CD4-positive, CD25-positive, alpha-beta regulatory T cell (primary cell): ENCODE measurements around the gene ATXN10. TPM values are rescaled to one million over a fixed set of nuclear protein-coding genes. Genes with fewer than 3 reads are reported as not detected.

Experiments
- ATAC-seq, 2 donors: fragments of 150-1000 bp; cut with Tn5 transposase; one replicate each; pipeline ENCODE4 v1.10.0; 2021; ENCODE audit warnings: low read depth in 2 of 2, moderate number of reproducible peaks in 2 of 2, moderate library complexity in 1 of 2
- DNase-seq, 3 donors: peaks; one replicate each; pipeline versions ENCODE4 v3.0.0 to v3.0.0-alpha.2; 2012 to 2022; ENCODE audit warnings: mixed read lengths in 1 of 3
- H3K27ac ChIP-seq: one replicate; pipeline ENCODE4 v1.7.0; 2013; ENCODE audit warnings: mild to moderate bottlenecking, low read length; ENCODE audit not compliant: insufficient read depth, poor library complexity, severe bottlenecking
- H3K27me3 ChIP-seq: one replicate; pipeline ENCODE4 v1.7.0; 2013; ENCODE audit warnings: low read length; ENCODE audit not compliant: control insufficient read depth, insufficient read depth
- H3K36me3 ChIP-seq: one replicate; pipeline ENCODE4 v1.7.0; 2013; ENCODE audit warnings: mild to moderate bottlenecking, low read length, moderate library complexity; ENCODE audit not compliant: control insufficient read depth, insufficient read depth
- H3K4me1 ChIP-seq: 2 replicates; pipeline ENCODE4 v1.7.0; 2013; ENCODE audit warnings: mild to moderate bottlenecking, low read length; ENCODE audit not compliant: insufficient read depth, control insufficient read depth, poor library complexity, severe bottlenecking
- H3K4me3 ChIP-seq: one replicate; pipeline ENCODE4 v1.7.0; 2013; ENCODE audit warnings: low read depth, mild to moderate bottlenecking, low read length, moderate library complexity
- H3K9me3 ChIP-seq, 2 experiments: 1 replicate in 1 of 2; 2 replicates in 1 of 2; pipeline ENCODE4 v1.7.0; 2013; ENCODE audit warnings: low read length in 2 of 2, mild to moderate bottlenecking in 1 of 2, moderate library complexity in 1 of 2; ENCODE audit not compliant: control insufficient read depth in 2 of 2
- H3K27ac Mint-ChIP-seq, 3 donors: one replicate each; pipeline ENCODE4 v1.8.0; 2020 to 2022; ENCODE audit warnings: mild to moderate bottlenecking in 3 of 3, mixed read lengths in 3 of 3, moderate library complexity in 2 of 3
- H3K27me3 Mint-ChIP-seq: one replicate; pipeline ENCODE4 v1.8.0; 2022; ENCODE audit warnings: mild to moderate bottlenecking, mixed read lengths
- H3K36me3 Mint-ChIP-seq: one replicate; pipeline ENCODE4 v1.8.0; 2020; ENCODE audit warnings: mixed read lengths
- H3K4me1 Mint-ChIP-seq, 4 donors: one replicate each; pipeline ENCODE4 v1.8.0; 2020 to 2022; ENCODE audit warnings: mixed read lengths in 4 of 4, mild to moderate bottlenecking in 1 of 4
- H3K4me3 Mint-ChIP-seq, 4 donors: one replicate each; pipeline ENCODE4 v1.8.0; 2020 to 2022; ENCODE audit warnings: mild to moderate bottlenecking in 4 of 4, mixed read lengths in 4 of 4, moderate library complexity in 3 of 4
- H3K9me3 Mint-ChIP-seq, 7 donors: one replicate each; pipeline ENCODE4 v1.8.0; 2020 to 2022; ENCODE audit warnings: mixed read lengths in 7 of 7, mild to moderate bottlenecking in 3 of 7, moderate library complexity in 2 of 7
- polyA plus RNA-seq, 4 donors: library from polyadenylated mRNA; unstranded; fragments of 300-500 nt; fragmentation: Illumina TruSeq; gene quantifications; one replicate each; pipeline ENCODE4 v1.2.3, GENCODE V29; 2021
- total RNA-seq: library from RNA; stranded (reverse); gene quantifications from one replicate; pipeline ENCODE4 v1.2.3, GENCODE V29; 2022

ATXN10 gene
- total and polyA plus RNA-seq, 5 donors from 2014 or later, result 61.7 to 107 (median 80.6) TPM

DNA sequence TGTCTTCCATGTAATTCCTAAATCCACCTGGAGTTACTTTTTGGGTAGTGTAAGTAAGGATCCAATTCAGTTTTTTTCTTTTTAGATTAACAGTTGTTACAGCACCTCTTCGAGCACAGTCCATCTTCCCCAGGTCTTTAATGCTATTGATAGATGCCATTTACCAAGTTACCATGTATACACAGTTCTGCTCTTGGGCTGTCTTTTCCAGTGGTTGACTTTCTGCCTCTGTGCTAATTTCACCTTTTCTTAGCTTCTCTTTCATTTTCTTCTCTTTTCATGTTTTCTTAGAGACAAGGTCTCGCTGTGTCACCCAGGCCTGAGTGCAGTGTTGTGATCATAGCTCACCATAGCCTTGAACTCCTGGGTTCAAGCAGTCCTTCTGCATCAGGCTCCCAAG lies 12.0 kb downstream of the ATXN10 start:
- Mint-ChIP-seq H3K27me3 (no peaks in the 10 kb centered on the region), H3K9me3 (no peaks in the 10 kb centered on the region), H3K4me3 (no peak overlapping the region), H3K4me1 (peaks cover 19 to 37% (median 33%) of the 10 kb centered on the region in 4 donors), H3K36me3 (no peaks in the 10 kb centered on the region), H3K27ac (no peak overlapping the region)
- no peaks in the 10 kb centered on the region for H3K36me3 ChIP-seq
- DNase-seq (no peak), ATAC-seq (no peak)
- no peaks in the 10 kb centered on the region for H3K9me3 ChIP-seq
- no peaks in the 10 kb centered on the region for H3K27me3 ChIP-seq
- no peak overlapping the region for H3K27ac ChIP-seq
- peaks cover 26% of the 10 kb centered on the region for H3K4me1 ChIP-seq
- H3K4me3 ChIP-seq, result no peak overlapping the region

- H3K4me3 ChIP-seq, result peak overlapping the region; percentile 26
- peak overlapping the region; percentile 7 for H3K27ac ChIP-seq
- H3K9me3 ChIP-seq, result no peaks in the 10 kb centered on the region
- Mint-ChIP-seq H3K36me3 (no peaks in the 10 kb centered on the region), H3K27me3 (no peaks in the 10 kb centered on the region), H3K4me3 (no peak overlapping the region), H3K9me3 (no peaks in the 10 kb centered on the region), H3K27ac (no peak overlapping the region), H3K4me1 (peaks cover 20 to 35% (median 34%) of the 10 kb centered on the region in 4 donors)
- H3K27me3 ChIP-seq, result no peaks in the 10 kb centered on the region
- no peak for DNase-seq
- H3K4me1 ChIP-seq, result peaks cover 26% of the 10 kb centered on the region
- no peak for ATAC-seq
- no peaks in the 10 kb centered on the region for H3K36me3 ChIP-seq
Observed at GRCh38 chr22:45684169-45684568, 12.5 kb downstream of the ATXN10 start.

DNA sequence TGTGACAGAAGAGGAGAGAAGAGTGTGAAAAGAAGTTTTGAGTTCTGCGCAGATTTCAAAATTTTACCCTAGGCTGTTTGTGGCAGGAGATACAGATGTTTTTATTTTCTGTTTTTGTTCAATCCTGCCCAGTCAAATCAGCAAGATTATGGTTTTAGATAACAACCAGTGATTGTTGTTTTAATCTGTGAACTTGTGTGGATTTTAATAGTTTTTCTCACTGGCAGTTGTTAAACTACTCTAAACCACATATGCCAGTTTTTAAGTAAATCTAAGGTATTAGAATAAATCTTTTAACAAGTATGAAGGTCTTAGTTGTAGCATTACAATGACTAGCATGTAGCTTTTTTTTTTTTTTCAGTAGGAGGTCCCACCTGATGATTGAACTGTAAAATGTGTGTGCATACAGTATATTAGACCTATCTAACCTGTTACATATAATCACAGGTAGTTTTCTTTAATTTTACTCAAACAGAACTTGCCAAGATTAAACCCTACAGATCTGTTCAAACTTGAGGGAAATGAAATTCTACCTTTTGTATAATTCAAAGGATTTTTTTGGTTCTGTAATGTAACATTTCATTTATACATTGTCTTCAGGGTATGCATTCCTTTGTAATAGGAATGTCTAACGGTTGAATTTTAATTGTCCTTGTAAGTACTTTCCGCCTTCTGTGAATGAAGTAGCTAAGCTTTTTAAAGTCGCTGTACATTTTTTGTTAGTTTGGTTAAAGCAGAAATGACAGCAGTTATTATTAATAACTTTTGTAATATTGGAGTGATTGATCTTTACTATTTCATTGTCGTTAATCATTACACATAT lies 13.3 kb downstream of the ATXN10 start:
- Mint-ChIP-seq H3K9me3 (no peaks in the 10 kb centered on the region), H3K36me3 (peaks cover 3% of the 10 kb centered on the region), H3K4me1 (peaks cover 21 to 40% (median 31%) of the 10 kb centered on the region in 4 donors), H3K27ac (no peak overlapping the region), H3K27me3 (no peaks in the 10 kb centered on the region), H3K4me3 (no peak overlapping the region)
- H3K27ac ChIP-seq, result no peak overlapping the region
- no peaks in the 10 kb centered on the region for H3K27me3 ChIP-seq
- H3K9me3 ChIP-seq, result no peaks in the 10 kb centered on the region
- H3K36me3 ChIP-seq, result peaks cover under 1% of the 10 kb centered on the region
- no peak for DNase-seq
- ATAC-seq, result no peak
- H3K4me1 ChIP-seq, result peaks cover 26% of the 10 kb centered on the region
- H3K4me3 ChIP-seq, result peak overlapping the region; percentile 26

DNA sequence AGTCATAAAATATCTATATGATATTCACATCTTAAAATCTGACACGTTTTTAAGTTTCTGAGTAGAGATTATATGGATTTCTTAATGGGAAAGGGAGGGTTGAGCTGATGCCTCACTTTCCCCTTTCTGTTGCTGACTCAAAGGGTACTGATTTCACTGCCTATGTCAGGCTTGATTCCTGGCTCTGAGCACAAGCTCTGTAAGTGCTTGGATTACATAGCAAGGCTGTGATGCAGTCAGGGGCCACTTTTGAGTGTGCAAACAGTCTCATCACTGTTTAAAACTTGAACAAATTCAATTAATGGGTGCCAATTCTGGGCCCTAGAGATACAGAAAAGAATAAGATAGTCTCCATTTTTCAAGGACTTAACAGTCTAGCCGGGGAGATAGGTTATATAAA lies 14.4 kb downstream of the ATXN10 start:
- H3K4me1 Mint-ChIP-seq, result peaks cover 30 to 48% (median 33%) of the 10 kb centered on the region in 4 donors
- H3K27me3 Mint-ChIP-seq, result no peaks in the 10 kb centered on the region
- no peaks in the 10 kb centered on the region for H3K27me3 ChIP-seq
- H3K4me1 ChIP-seq, result peaks cover 23% of the 10 kb centered on the region
- no peaks in the 10 kb centered on the region for H3K9me3 ChIP-seq
- no peak for ATAC-seq
- DNase-seq, result no peak
- peaks cover 10% of the 10 kb centered on the region for H3K36me3 ChIP-seq
- peak overlapping the region in 1 of 3 donors; percentile 55 for H3K27ac Mint-ChIP-seq
- H3K9me3 Mint-ChIP-seq, result no peaks in the 10 kb centered on the region
- H3K4me3 ChIP-seq, result no peak overlapping the region
- H3K36me3 Mint-ChIP-seq, result peaks cover 7% of the 10 kb centered on the region
- H3K4me3 Mint-ChIP-seq, result no peak overlapping the region
- no peak overlapping the region for H3K27ac ChIP-seq

DNA sequence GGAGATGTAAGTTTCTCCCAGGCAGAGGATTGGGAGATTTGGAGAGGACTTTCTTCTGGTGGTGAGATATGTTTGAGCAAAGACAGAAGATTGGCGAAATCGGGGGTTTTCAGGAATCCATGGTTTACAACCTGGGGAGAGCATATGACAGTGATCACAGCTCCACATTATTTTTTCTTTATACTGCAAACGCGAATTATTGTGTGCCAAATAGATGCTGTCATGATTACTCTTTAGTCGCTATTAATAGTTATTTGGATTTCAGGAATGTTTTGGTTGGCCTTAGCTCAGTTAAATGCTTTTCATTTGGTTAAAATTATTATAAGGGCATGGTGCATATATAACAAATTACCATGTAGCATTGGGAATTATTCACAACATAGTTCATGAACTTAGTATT lies 15.2 kb downstream of the ATXN10 start:
- H3K4me1 ChIP-seq, result peaks cover 21% of the 10 kb centered on the region
- H3K4me1 Mint-ChIP-seq, result peaks cover 30 to 49% (median 34%) of the 10 kb centered on the region in 4 donors
- no peak overlapping the region for H3K4me3 Mint-ChIP-seq
- H3K9me3 ChIP-seq, result no peaks in the 10 kb centered on the region
- H3K9me3 Mint-ChIP-seq, result no peaks in the 10 kb centered on the region
- peaks cover 11% of the 10 kb centered on the region for H3K36me3 ChIP-seq
- H3K27me3 ChIP-seq, result no peaks in the 10 kb centered on the region
- peaks cover 7% of the 10 kb centered on the region for H3K36me3 Mint-ChIP-seq
- no peak overlapping the region for H3K27ac ChIP-seq
- no peaks in the 10 kb centered on the region for H3K27me3 Mint-ChIP-seq
- no peak for DNase-seq
- no peak overlapping the region for H3K4me3 ChIP-seq
- ATAC-seq, result no peak
- no peak overlapping the region for H3K27ac Mint-ChIP-seq

DNA sequence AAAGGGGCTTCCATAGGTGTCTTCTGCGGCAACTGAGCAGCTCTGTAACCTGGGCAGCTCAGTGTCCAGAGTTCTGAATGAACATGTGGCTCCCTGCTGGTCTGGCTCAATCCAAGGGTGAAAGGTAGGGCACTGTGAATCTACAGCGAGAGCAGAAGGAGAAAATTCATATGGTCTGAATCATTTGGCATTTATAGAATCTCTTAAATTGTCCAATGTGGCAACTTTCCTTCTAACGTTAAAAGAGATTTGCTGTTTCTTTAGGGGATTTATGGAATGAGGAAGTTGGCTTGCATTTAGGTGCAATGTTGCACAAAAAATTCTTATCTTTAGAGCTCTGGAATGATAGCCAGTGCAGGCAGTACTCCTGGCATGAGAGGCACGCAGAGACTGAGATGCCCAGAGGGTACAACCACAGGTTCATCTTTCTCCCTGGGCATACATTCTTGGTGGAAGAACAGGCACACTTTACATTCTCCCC lies 17.0 kb downstream of the ATXN10 start:
- Mint-ChIP-seq H3K36me3 (peaks cover 13% of the 10 kb centered on the region), H3K9me3 (no peaks in the 10 kb centered on the region), H3K4me3 (no peak overlapping the region), H3K27me3 (no peaks in the 10 kb centered on the region), H3K4me1 (peaks cover 33 to 49% (median 34%) of the 10 kb centered on the region in 4 donors), H3K27ac (peak overlapping the region; percentile 39 to 52 (median 48))
- H3K9me3 ChIP-seq, result no peaks in the 10 kb centered on the region
- H3K27ac ChIP-seq, result no peak overlapping the region
- H3K36me3 ChIP-seq, result peaks cover 27% of the 10 kb centered on the region
- no peak overlapping the region for H3K4me3 ChIP-seq
- H3K27me3 ChIP-seq, result no peaks in the 10 kb centered on the region
- no peak for DNase-seq
- no peak for ATAC-seq
- H3K4me1 ChIP-seq, result peaks cover 18% of the 10 kb centered on the region

DNA sequence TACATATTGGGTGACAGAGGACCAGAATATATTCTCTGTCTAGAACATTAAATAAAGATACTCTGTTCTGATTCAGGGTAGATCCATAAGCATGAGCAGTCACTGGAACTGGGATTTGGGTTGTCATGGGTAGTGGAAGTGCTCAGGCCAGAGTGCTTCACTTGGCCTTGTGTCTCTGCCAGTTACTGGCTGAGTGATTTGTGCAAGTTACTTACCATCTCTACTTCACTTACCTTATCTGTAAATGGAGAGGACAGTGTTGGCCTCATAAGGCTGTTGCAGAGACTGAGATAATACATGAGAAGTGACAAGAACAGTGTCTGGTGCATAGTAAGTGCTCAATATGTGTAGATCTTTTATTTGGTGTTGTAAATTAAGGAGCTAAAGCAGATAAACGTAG lies 17.6 kb downstream of the ATXN10 start:
- Mint-ChIP-seq H3K36me3 (peaks cover 17% of the 10 kb centered on the region), H3K9me3 (no peaks in the 10 kb centered on the region), H3K27me3 (no peaks in the 10 kb centered on the region), H3K27ac (peak overlapping the region in 2 of 3 donors; percentile 34 to 48), H3K4me3 (no peak overlapping the region), H3K4me1 (peaks cover 33 to 49% (median 34%) of the 10 kb centered on the region in 4 donors)
- no peak overlapping the region for H3K4me3 ChIP-seq
- ATAC-seq, result no peak
- no peaks in the 10 kb centered on the region for H3K9me3 ChIP-seq
- H3K36me3 ChIP-seq, result peaks cover 33% of the 10 kb centered on the region
- no peak overlapping the region for H3K27ac ChIP-seq
- H3K4me1 ChIP-seq, result peaks cover 12% of the 10 kb centered on the region
- H3K27me3 ChIP-seq, result no peaks in the 10 kb centered on the region
- DNase-seq, result no peak

GRCh38 chr22:45690008-45690407 lies 18.4 kb downstream of the ATXN10 start:
- H3K9me3 Mint-ChIP-seq, result no peaks in the 10 kb centered on the region
- no peaks in the 10 kb centered on the region for H3K27me3 ChIP-seq
- no peak overlapping the region for H3K4me3 Mint-ChIP-seq
- H3K9me3 ChIP-seq, result no peaks in the 10 kb centered on the region
- H3K36me3 ChIP-seq, result peaks cover 34% of the 10 kb centered on the region
- H3K4me1 ChIP-seq, result peaks cover 4% of the 10 kb centered on the region
- no peak for ATAC-seq
- peaks cover 29 to 49% (median 34%) of the 10 kb centered on the region in 4 donors for H3K4me1 Mint-ChIP-seq
- H3K36me3 Mint-ChIP-seq, result peaks cover 17% of the 10 kb centered on the region
- H3K27ac Mint-ChIP-seq, result peak overlapping the region in 2 of 3 donors; percentile 23 to 48
- DNase-seq, result no peak
- H3K27ac ChIP-seq, result no peak overlapping the region
- H3K27me3 Mint-ChIP-seq, result no peaks in the 10 kb centered on the region
- H3K4me3 ChIP-seq, result no peak overlapping the region
